GM12878 (cell line): ENCODE measurements around the gene ICA1L. TPM values are rescaled to one million over a fixed set of nuclear protein-coding genes. Genes with fewer than 3 reads are reported as not detected.

Source experiments
- ATAC-seq: fragments of 200-7000 bp; cut with Tn5 transposase; 3 replicates; pipeline ENCODE4 v1.9.1; 2020; ENCODE audit warnings: mild to moderate bottlenecking, moderate library complexity
- BruUV-seq: library from RNA; stranded (reverse); fragments of 400-500 nt; replicated peaks from 2 replicates; lab custom pipeline; 2021; lab: Mats Ljungman, UMichigan
- CTCF ChIA-PET: fragments of 300-600 bp; sonication (Branson Sonifier 250); formaldehyde crosslinking; extraction: SDS; loops from one replicate; lab custom pipeline; 2021; ENCODE audit warnings: inconsistent platforms; lab: Yijun Ruan, JAX
- POLR2A ChIA-PET: fragments of 350-600 bp; formaldehyde crosslinking; extraction: SDS; loops from one replicate; lab custom pipeline; 2021; ENCODE audit warnings: inconsistent platforms; lab: Charles Lee
- RAD21 ChIA-PET: fragments of 300-600 bp; sonication (Branson Sonifier 250); formaldehyde crosslinking; loops from one replicate; lab custom pipeline; 2023; ENCODE audit warnings: antibody characterized with exemption; ENCODE audit not compliant: unreplicated experiment; lab: Charles Lee
- SMC1A ChIA-PET: fragments of 300-600 bp; sonication (Branson Sonifier 250); formaldehyde crosslinking; loops from one replicate; lab custom pipeline; 2023; ENCODE audit not compliant: unreplicated experiment, uncharacterized antibody; lab: Charles Lee
- DNase-seq: peaks from one replicate; pipeline ENCODE4 v3.0.0-alpha.2; 2011; ENCODE audit warnings: low read depth, low spot score
- FAIRE-seq: peaks from 3 replicates; lab custom pipeline; 2011; peaks lifted over from hg19 to GRCh38; lab: Jason Lieb, UNC
- H2AFZ ChIP-seq: 2 replicates; pipeline ENCODE4 v1.6.0; 2011; ENCODE audit warnings: low read depth, low read length, control low read depth; ENCODE audit not compliant: control insufficient read depth
- H3K27ac ChIP-seq: 2 replicates; pipeline ENCODE4 v1.5.1; 2011; ENCODE audit warnings: control low read depth; ENCODE audit not compliant: control insufficient read depth, insufficient read depth
- H3K27me3 ChIP-seq, 2 experiments: replicated peaks in 1 of 2; 2 replicates each; pipeline versions ENCODE4 v1.6.0 to v1.6.1; 2011; ENCODE audit warnings: low read length in 1 of 2; ENCODE audit not compliant: control insufficient read depth in 2 of 2, insufficient read depth in 2 of 2
- H3K36me3 ChIP-seq, 2 experiments: 2 replicates each; pipeline ENCODE4 v1.5.1; 2011; ENCODE audit warnings: low read length in 1 of 2; ENCODE audit not compliant: control insufficient read depth in 2 of 2, insufficient read depth in 2 of 2
- H3K4me1 ChIP-seq: 2 replicates; pipeline ENCODE4 v1.6.1; 2011; ENCODE audit warnings: mild to moderate bottlenecking, low read length, moderate library complexity, mixed read lengths; ENCODE audit not compliant: control insufficient read depth, insufficient read depth
- H3K4me2 ChIP-seq: 2 replicates; pipeline ENCODE4 v1.6.0; 2011; ENCODE audit warnings: control low read depth; ENCODE audit not compliant: control insufficient read depth, insufficient read depth
- H3K4me3 ChIP-seq: fragments of 200-600 bp; sonication (generic); 2 replicates; pipeline ENCODE4 v1.5.1; 2016
- H3K79me2 ChIP-seq: 2 replicates; pipeline ENCODE4 v1.6.0; 2011; ENCODE audit warnings: low read length; ENCODE audit not compliant: control insufficient read depth, insufficient read depth
- H3K9ac ChIP-seq: 2 replicates; pipeline ENCODE4 v1.8.0; 2011; ENCODE audit warnings: low read length, control low read depth, mixed read lengths; ENCODE audit not compliant: control insufficient read depth, insufficient read depth
- H3K9me3 ChIP-seq: replicated peaks from 3 replicates; pipeline ENCODE4 v1.5.1; 2011; ENCODE audit warnings: mild to moderate bottlenecking, low read length; ENCODE audit not compliant: control insufficient read depth, insufficient read depth
- H4K20me1 ChIP-seq: 2 replicates; pipeline ENCODE4 v1.6.0; 2011; ENCODE audit not compliant: control insufficient read depth, insufficient read depth
- ASH2L ChIP-seq: fragments of 300-600, 200-600 bp; sonication (generic); IDR thresholded peaks from 2 replicates; pipeline ENCODE4 v1.6.1; 2017; ENCODE audit warnings: low read depth, mild to moderate bottlenecking, borderline replicate concordance
- ATF2 ChIP-seq: IDR thresholded peaks from 2 replicates; pipeline ENCODE4 v1.6.1; 2012; ENCODE audit warnings: low read length, inconsistent platforms
- BRCA1 ChIP-seq: IDR thresholded peaks from 2 replicates; pipeline ENCODE4 v1.6.1; 2011; ENCODE audit warnings: low read depth, low read length, improper control_type of control experiment
- CBX3 ChIP-seq: fragments of 200-600 bp; sonication (generic); IDR thresholded peaks from 2 replicates; pipeline ENCODE4 v1.6.1; 2016; ENCODE audit warnings: low read depth, borderline replicate concordance
- E4F1 ChIP-seq: fragments of 450-650 bp; IDR thresholded peaks from 2 replicates; pipeline ENCODE4 v1.6.1; 2018; ENCODE audit warnings: borderline replicate concordance, mild to moderate bottlenecking; ENCODE audit not compliant: partially characterized antibody
- FOXM1 ChIP-seq: IDR thresholded peaks from 2 replicates; pipeline ENCODE4 v1.6.1; 2012; ENCODE audit warnings: low read depth, mild to moderate bottlenecking, inconsistent platforms, low read length, moderate library complexity
- HDAC6 ChIP-seq: fragments of 200-600 bp; sonication (generic); IDR thresholded peaks from one replicate; pipeline ENCODE4 v1.8.0; 2017; ENCODE audit warnings: antibody characterized with exemption; ENCODE audit not compliant: unreplicated experiment
- JUND ChIP-seq: IDR thresholded peaks from 2 replicates; pipeline ENCODE4 v1.6.1; 2012; ENCODE audit warnings: low read depth, mild to moderate bottlenecking, low read length, improper control_type of control experiment, moderate library complexity
- MLLT1 ChIP-seq: fragments of 450-650 bp; IDR thresholded peaks from 2 replicates; pipeline ENCODE4 v1.6.1; 2016; ENCODE audit warnings: mild to moderate bottlenecking
- PKNOX1 ChIP-seq: fragments of 450-650 bp; IDR thresholded peaks from 2 replicates; pipeline ENCODE4 v1.6.1; 2016; ENCODE audit warnings: mild to moderate bottlenecking
- RCOR1 ChIP-seq: conservative IDR thresholded peaks from 2 replicates; pipeline ENCODE4 v1.6.1; 2012; ENCODE audit warnings: low read depth, low read length, improper control_type of control experiment
- SP1 ChIP-seq: IDR thresholded peaks from one replicate; pipeline ENCODE4 v1.6.1; 2011; ENCODE audit warnings: low read depth, low read length
- TCF3 ChIP-seq: IDR thresholded peaks from 2 replicates; pipeline ENCODE4 v1.6.1; 2012; ENCODE audit warnings: low read depth, mild to moderate bottlenecking, low read length, borderline replicate concordance; ENCODE audit not compliant: insufficient read depth
- USF1 ChIP-seq: IDR thresholded peaks from 2 replicates; pipeline ENCODE4 v1.6.1; 2011; ENCODE audit warnings: borderline replicate concordance, low read depth, mild to moderate bottlenecking, moderate library complexity, mixed read lengths, low read length; ENCODE audit not compliant: insufficient read depth; ENCODE audit errors: extremely low read length
- YBX1 ChIP-seq: fragments of 450-650 bp; IDR thresholded peaks from 2 replicates; pipeline ENCODE4 v1.6.1; 2016; ENCODE audit warnings: antibody characterized with exemption
- ZNF207 ChIP-seq: fragments of 450-650 bp; IDR thresholded peaks from 2 replicates; pipeline ENCODE4 v1.6.1; 2014; ENCODE audit warnings: antibody characterized with exemption, mild to moderate bottlenecking, borderline replicate concordance
- WGBS: methylation state at CpG from one replicate; pipeline ENCODE4 v1.1.6; 2016; ENCODE audit warnings: low lambda C conversion rate; ENCODE audit not compliant: insufficient replicate concordance, insufficient coverage; ENCODE audit errors: missing lambda C conversion rate; 5-methylcytosine and 5-hydroxymethylcytosine counted together
- in situ Hi-C: fragments of 300-500 bp; cut with MboI; formaldehyde crosslinking; loops from 9 replicates; pipeline ENCODE4 v1.14.3; 2018; ENCODE audit warnings: mixed read lengths
- intact Hi-C: fragments of 100-400 bp; cut with micrococcal nuclease; formaldehyde crosslinking; loops from one replicate; pipeline ENCODE4 v1.14.2; 2022; ENCODE audit not compliant: unreplicated experiment
- polyA plus RNA-seq, 11 experiments: library from polyadenylated mRNA; depleted of rRNA in 4 of 11; unstranded in 6 of 11; stranded (reverse) in 5 of 11; fragments of >200 nt; fragmentation: Nextera tagmentation in 4 of 11; fragmentation: Illumina TruSeq in 1 of 11; extraction: Ambion mirVana in 4 of 11; extraction: Trizol in 1 of 11; gene quantifications; 1 replicate in 1 of 11; 2 replicates in 10 of 11; pipeline versions ENCODE4 v1.2.1 to v1.2.3, GENCODE V29; 2011 to 2016; ENCODE audit warnings: inconsistent platforms in 2 of 11, missing spikeins in 2 of 11, low read depth in 1 of 11
- total RNA-seq, 4 experiments: library from RNA; depleted of rRNA in 3 of 4; stranded (reverse); fragments of >200 nt in 3 of 4; fragmentation: Illumina TruSeq in 1 of 4; extraction: Trizol in 1 of 4; gene quantifications; 2 replicates each; pipeline versions ENCODE4 v1.2.1 to v1.2.3, GENCODE V29; 2013 to 2021

Gene ICA1L
- total and polyA plus RNA-seq, 10 of the 15 experiments (the other 5 are each of a cell fraction or from before 2014, with no cell fraction given), result 0.85 to 7.4 (median 3.6) TPM

GRCh38 chr2:202726070-202726469 lies 145.5 kb downstream of the ICA1L start (continued):
- TF ChIP-seq ATF2, result no peak
- TF ChIP-seq ZNF207, result no peak

GRCh38 chr2:202723746-202724145 lies 147.8 kb downstream of the ICA1L start:
- H3K9me3 ChIP-seq, result no peaks in the 10 kb centered on the region
- RAD21 ChIA-PET, result interaction anchor here (0.6 kb wide), 1 partner anchor 155 kb away, joined by 3 read pairs; no protein-coding TSS in a partner anchor
- H3K4me3 ChIP-seq, result no peak overlapping the region
- FAIRE-seq (no peak), DNase-seq (no peak), ATAC-seq (no peak)
- POLR2A ChIA-PET, result interaction anchor here (0.7 kb wide), 1 partner anchor 111 kb away, joined by 3 read pairs; no protein-coding TSS in a partner anchor
- WGBS, result 96% methylated on average over 1 of the region's 5 CpGs
- no peak overlapping the region for H3K4me2 ChIP-seq
- H3K9ac ChIP-seq, result no peak overlapping the region
- no peaks in the 10 kb centered on the region for H3K4me1 ChIP-seq
- H4K20me1 ChIP-seq, result no peaks in the 10 kb centered on the region
- BruUV-seq, result no TSS peak
- in situ Hi-C loops, result no loop called here
- intact Hi-C loops, result no loop called here
- CTCF ChIA-PET, result interaction anchor here (0.7 kb wide), 1 partner anchor 135 kb away, joined by 3 read pairs; no protein-coding TSS in a partner anchor
- H3K79me2 ChIP-seq, result no peaks in the 10 kb centered on the region
- no peak overlapping the region for H2AFZ ChIP-seq
- H3K36me3 ChIP-seq, result no peaks in the 10 kb centered on the region; a peak in 1 of 4 replicates
- H3K27me3 ChIP-seq, result no peaks in the 10 kb centered on the region
- H3K27ac ChIP-seq, result no peak overlapping the region
- SMC1A ChIA-PET, result no interaction called here
- TF ChIP-seq USF1, result no peak
- TF ChIP-seq SP1, result no peak
- no peak for TF ChIP-seq HDAC6
- TF ChIP-seq ASH2L, result no peak
- TF ChIP-seq CBX3, result no peak
- TF ChIP-seq BRCA1, result no peak
- no peak for TF ChIP-seq RCOR1
- TF ChIP-seq TCF3, result no peak
- TF ChIP-seq YBX1, result no peak
- no peak for TF ChIP-seq MLLT1
- TF ChIP-seq E4F1, result no peak
- no peak for TF ChIP-seq JUND
- TF ChIP-seq FOXM1, result no peak
- no peak for TF ChIP-seq PKNOX1
